HepG2 (cell line): ENCODE measurements around the gene ARHGEF16. TPM values are rescaled to one million over a fixed set of nuclear protein-coding genes. Genes with fewer than 3 reads are reported as not detected.

Experiments used
- ATAC-seq: fragments of 200-7000 bp; cut with Tn5 transposase; 3 replicates; pipeline ENCODE4 v1.9.1; 2020; ENCODE audit warnings: mild to moderate bottlenecking, moderate library complexity
- BruUV-seq: library from RNA; stranded (reverse); fragments of 400-500 nt; replicated peaks from 2 replicates; lab custom pipeline; 2021; lab: Mats Ljungman, UMichigan
- CTCF ChIA-PET: fragments of 300-600 bp; formaldehyde crosslinking; extraction: SDS; loops from one replicate; lab custom pipeline; 2021; ENCODE audit warnings: low total read pairs, inconsistent platforms, low intra/inter-chr PET ratio; lab: Yijun Ruan, JAX
- POLR2A ChIA-PET: fragments of 350-600 bp; sonication (Branson Sonifier 250); formaldehyde crosslinking; loops from one replicate; lab custom pipeline; 2020; ENCODE audit warnings: antibody characterized with exemption, inconsistent platforms; lab: Yijun Ruan, JAX
- DNase-seq: peaks from one replicate; pipeline ENCODE4 v3.0.0-alpha.2; 2015; ENCODE audit warnings: low spot score
- FAIRE-seq: peaks from 3 replicates; lab custom pipeline; 2011; peaks lifted over from hg19 to GRCh38; lab: Jason Lieb, UNC
- H2AFZ ChIP-seq: one replicate; pipeline ENCODE4 v1.6.1; 2011; ENCODE audit warnings: low read length, inconsistent platforms
- H3K27ac ChIP-seq: fragments of 300-600 bp; 3 replicates; pipeline ENCODE4 v1.8.0; 2011; ENCODE audit warnings: mixed run types, mild to moderate bottlenecking, mixed read lengths, low read length, inconsistent platforms; ENCODE audit not compliant: insufficient read depth; ENCODE audit errors: extremely low read length
- H3K27me3 ChIP-seq, 2 experiments: fragments of 200-600 bp in 1 of 2; 2 replicates in 1 of 2; 3 replicates in 1 of 2; pipeline versions ENCODE4 v1.6.0 to v1.8.0; 2011; ENCODE audit warnings: low read length in 2 of 2, mild to moderate bottlenecking in 2 of 2, moderate library complexity in 2 of 2, inconsistent platforms in 1 of 2; ENCODE audit not compliant: insufficient read depth in 2 of 2, control insufficient read depth in 1 of 2
- H3K36me3 ChIP-seq, 2 experiments: fragments of 200-600 bp in 1 of 2; replicated peaks in 1 of 2; 2 replicates in 1 of 2; 3 replicates in 1 of 2; pipeline versions ENCODE4 v1.5.1 to v1.8.0; 2011; ENCODE audit warnings: low read length in 2 of 2, inconsistent platforms in 1 of 2; ENCODE audit not compliant: insufficient read depth in 2 of 2, control insufficient read depth in 1 of 2
- H3K4me1 ChIP-seq: 2 replicates; pipeline ENCODE4 v1.5.1; 2012; ENCODE audit warnings: low read length, inconsistent platforms; ENCODE audit not compliant: insufficient read depth
- H3K4me2 ChIP-seq: 2 replicates; pipeline ENCODE4 v1.6.0; 2011; ENCODE audit warnings: low read depth, low read length, inconsistent platforms
- H3K4me3 ChIP-seq, 3 experiments: fragments of 200-600 bp in 1 of 3; sonication (generic), shearing (Covaris generic) in 1 of 3; replicated peaks in 1 of 3; 2 replicates each; pipeline ENCODE4 v1.5.1; 2011 to 2016; ENCODE audit warnings: low read length in 3 of 3, inconsistent platforms in 2 of 3, low read depth in 2 of 3, mild to moderate bottlenecking in 2 of 3, control low read depth in 1 of 3, mixed read lengths in 1 of 3; ENCODE audit not compliant: insufficient read depth in 1 of 3
- H3K79me2 ChIP-seq: one replicate; pipeline ENCODE4 v1.6.1; 2011; ENCODE audit warnings: low read length, inconsistent platforms; ENCODE audit not compliant: insufficient read depth
- H3K9ac ChIP-seq: 2 replicates; pipeline ENCODE4 v1.6.0; 2011; ENCODE audit warnings: mild to moderate bottlenecking, low read depth, low read length, inconsistent platforms; ENCODE audit not compliant: insufficient read depth
- H3K9me3 ChIP-seq: 2 replicates; pipeline ENCODE4 v1.5.1; 2012; ENCODE audit warnings: mild to moderate bottlenecking, low read length
- H4K20me1 ChIP-seq: 2 replicates; pipeline ENCODE4 v1.6.0; 2011; ENCODE audit warnings: inconsistent platforms, mild to moderate bottlenecking, low read length, moderate library complexity; ENCODE audit not compliant: insufficient read depth
- EHMT2 ChIP-seq: fragments of 200-600 bp; sonication (generic); IDR thresholded peaks from 2 replicates; pipeline ENCODE4 v1.7.0; 2017; ENCODE audit warnings: antibody characterized with exemption, low read depth, low read length, borderline replicate concordance
- MXI1 ChIP-seq: IDR thresholded peaks from 3 replicates; pipeline ENCODE4 v1.6.1; 2012; ENCODE audit warnings: low read depth, low read length, inconsistent platforms, borderline replicate concordance
- NR3C1 ChIP-seq: sonication (generic); formaldehyde crosslinking; IDR thresholded peaks from 2 replicates; pipeline ENCODE4 v1.4.0; 2020; ENCODE audit warnings: missing genetic modification reagents
- PAX8 ChIP-seq: sonication (generic); formaldehyde crosslinking; IDR thresholded peaks from 2 replicates; pipeline ENCODE4 v1.8.0; 2022; ENCODE audit warnings: mild to moderate bottlenecking, missing genetic modification reagents, borderline replicate concordance
- POLR2AphosphoS2 ChIP-seq: IDR thresholded peaks from 2 replicates; pipeline ENCODE4 v1.6.1; 2011; ENCODE audit warnings: low read depth, low read length, improper control_type of control experiment
- RBAK ChIP-seq: sonication (generic); formaldehyde crosslinking; IDR thresholded peaks from 2 replicates; pipeline ENCODE4 v1.5.1; 2020; ENCODE audit warnings: mild to moderate bottlenecking, missing genetic modification reagents
- ZNF10 ChIP-seq: sonication (generic); formaldehyde crosslinking; IDR thresholded peaks from 2 replicates; pipeline ENCODE4 v1.4.0; 2020; ENCODE audit warnings: mild to moderate bottlenecking, low read depth, missing genetic modification reagents, borderline replicate concordance
- ZNF12 ChIP-seq: sonication (generic); formaldehyde crosslinking; IDR thresholded peaks from 2 replicates; pipeline ENCODE4 v1.5.0; 2020; ENCODE audit warnings: missing genetic modification reagents
- ZNF607 ChIP-seq: sonication (generic); formaldehyde crosslinking; IDR thresholded peaks from 2 replicates; pipeline ENCODE4 v1.5.1; 2020; ENCODE audit warnings: missing genetic modification reagents, mild to moderate bottlenecking, borderline replicate concordance
- ZNF660 ChIP-seq: sonication (generic); formaldehyde crosslinking; IDR thresholded peaks from 2 replicates; pipeline ENCODE4 v1.5.1; 2020; ENCODE audit warnings: mild to moderate bottlenecking, low read depth, missing genetic modification reagents, borderline replicate concordance
- ZNF678 ChIP-seq: sonication (generic); formaldehyde crosslinking; IDR thresholded peaks from 2 replicates; pipeline ENCODE4 v1.4.0; 2020; ENCODE audit warnings: mild to moderate bottlenecking, missing genetic modification reagents
- ZNF776 ChIP-seq: sonication (generic); formaldehyde crosslinking; IDR thresholded peaks from 2 replicates; pipeline ENCODE4 v1.4.0; 2020; ENCODE audit warnings: mild to moderate bottlenecking, missing genetic modification reagents
- ZNF83 ChIP-seq: sonication (generic); formaldehyde crosslinking; IDR thresholded peaks from 2 replicates; pipeline ENCODE4 v1.4.0; 2020; ENCODE audit warnings: missing genetic modification reagents, mild to moderate bottlenecking, borderline replicate concordance
- WGBS: methylation state at CpG from one replicate; pipeline ENCODE4 v1.1.6; 2017; ENCODE audit warnings: low lambda C conversion rate; 5-methylcytosine and 5-hydroxymethylcytosine counted together
- in situ Hi-C: cut with HindIII; loops from 2 replicates; pipeline ENCODE4 v1.10.0; 2017; ENCODE audit warnings: low pct_unique_long_range_greater_than_20kb; ENCODE audit not compliant: extremely low pct_ligation_motif_present
- intact Hi-C: fragments of 100-400 bp; cut with micrococcal nuclease; formaldehyde crosslinking; loops from one replicate; pipeline ENCODE4 v1.10.0; 2022; ENCODE audit not compliant: unreplicated experiment
- polyA plus RNA-seq, 8 experiments: library from polyadenylated mRNA; depleted of rRNA in 3 of 8; stranded (reverse) in 7 of 8; unstranded in 1 of 8; fragments of >200 nt; fragmentation: Illumina TruSeq in 4 of 8; extraction: Trizol in 4 of 8; gene quantifications; 2 replicates each; pipeline versions ENCODE4 v1.2.1 to v1.2.3, GENCODE V29; 2011 to 2016; ENCODE audit warnings: low read depth in 4 of 8, missing spikeins in 1 of 8, mixed read lengths in 1 of 8; ENCODE audit not compliant: insufficient read depth in 1 of 8
- total RNA-seq, 5 experiments: library from RNA; depleted of rRNA; stranded (reverse); fragments of >200 nt; fragmentation: Illumina TruSeq; extraction: Trizol; gene quantifications; 2 replicates each; pipeline ENCODE4 v1.2.3, GENCODE V29; 2016; ENCODE audit warnings: low read depth in 1 of 5
- TF ChIP-seq, protein P1 (sequence below), 2 experiments: sonication (generic) in 1 of 2; formaldehyde crosslinking in 1 of 2; IDR thresholded peaks; 2 replicates each; pipeline versions ENCODE4 v1.6.1 to v1.9.0; 2014 to 2022; ENCODE audit warnings: antibody characterized with exemption in 1 of 2, borderline replicate concordance in 1 of 2, inconsistent platforms in 1 of 2, low read depth in 1 of 2, missing genetic modification reagents in 1 of 2
- TF ChIP-seq, protein P2 (sequence below): IDR thresholded peaks from 2 replicates; pipeline ENCODE4 v1.6.1; 2018; ENCODE audit warnings: missing genetic modification reagents, mild to moderate bottlenecking, missing compliant biosample characterization
- TF ChIP-seq, protein P3 (sequence below): sonication (generic); formaldehyde crosslinking; conservative IDR thresholded peaks from 2 replicates; pipeline ENCODE4 v1.4.0; 2020; ENCODE audit warnings: missing genetic modification reagents

Gene ARHGEF16
- total and polyA plus RNA-seq, 2 of the 13 experiments (the other 11 are each of a cell fraction or from before 2014, with no cell fraction given) = 20.3 to 39.9 TPM

DNA sequence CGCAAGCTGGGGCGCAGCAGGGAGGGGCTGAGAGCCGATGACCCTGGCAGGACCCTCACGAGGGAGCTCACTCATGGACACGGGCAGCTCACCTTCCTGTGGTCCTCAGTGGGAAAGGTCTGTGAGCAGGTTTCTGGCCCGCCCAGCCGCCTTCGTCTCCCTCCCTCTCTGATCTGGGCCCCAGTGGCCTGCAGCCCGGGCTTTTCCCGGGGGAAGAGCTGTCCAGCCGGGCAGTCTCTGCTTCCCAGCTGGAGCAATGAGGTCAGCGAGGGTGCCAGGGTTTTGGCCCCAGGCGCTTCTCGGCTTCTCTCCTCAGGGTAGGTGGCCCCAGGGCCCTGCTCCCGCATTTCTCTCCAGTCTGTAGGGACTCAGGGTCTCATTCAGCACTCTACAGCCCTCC, 22.2 kb upstream of the ARHGEF16 start (continued):
- no peak for TF ChIP-seq RBAK (CRISPR knock-in tag)
- TF ChIP-seq NR3C1 = no peak
- TF ChIP-seq, all 625 proteins: peak for 0

DNA sequence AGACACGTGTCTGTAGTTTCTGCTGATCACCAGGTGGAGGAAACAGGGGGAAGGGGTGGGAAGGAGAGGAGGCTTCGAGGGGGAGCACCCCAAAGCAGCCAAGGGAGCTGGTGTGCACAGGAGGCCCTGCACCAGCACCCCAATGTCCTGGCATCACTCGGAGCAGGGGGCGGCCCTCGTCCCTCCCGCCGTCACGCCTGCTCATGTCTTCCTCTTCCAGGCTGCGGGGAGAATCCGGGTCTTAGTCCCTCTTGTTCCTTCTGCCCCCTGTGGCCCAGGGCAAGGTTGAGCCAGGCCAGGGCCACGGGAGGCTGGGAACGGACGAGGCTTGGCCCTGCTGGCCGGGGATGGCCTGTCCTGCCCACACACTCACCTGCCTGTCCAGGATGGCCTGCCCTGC, 21.4 kb upstream of the ARHGEF16 start:
- Histone ChIP-seq H3K4me3 (no peak overlapping the region), H3K9me3 (no peaks in the 10 kb centered on the region), H3K27me3 (peaks cover 10 to 41% of the 10 kb centered on the region in 2 experiments), H4K20me1 (no peaks in the 10 kb centered on the region), H3K9ac (no peak overlapping the region), H3K79me2 (no peaks in the 10 kb centered on the region), H3K27ac (no peak overlapping the region), H3K4me1 (peaks cover 9% of the 10 kb centered on the region; the same call in 1 of the 2 replicates), H3K4me2 (no peak overlapping the region), H2AFZ (no peak overlapping the region), H3K36me3 (no peaks in the 10 kb centered on the region)
- intact Hi-C loops = no loop called here
- no TSS peak for BruUV-seq
- no peak for ATAC-seq
- TF ChIP-seq, protein P1, sequence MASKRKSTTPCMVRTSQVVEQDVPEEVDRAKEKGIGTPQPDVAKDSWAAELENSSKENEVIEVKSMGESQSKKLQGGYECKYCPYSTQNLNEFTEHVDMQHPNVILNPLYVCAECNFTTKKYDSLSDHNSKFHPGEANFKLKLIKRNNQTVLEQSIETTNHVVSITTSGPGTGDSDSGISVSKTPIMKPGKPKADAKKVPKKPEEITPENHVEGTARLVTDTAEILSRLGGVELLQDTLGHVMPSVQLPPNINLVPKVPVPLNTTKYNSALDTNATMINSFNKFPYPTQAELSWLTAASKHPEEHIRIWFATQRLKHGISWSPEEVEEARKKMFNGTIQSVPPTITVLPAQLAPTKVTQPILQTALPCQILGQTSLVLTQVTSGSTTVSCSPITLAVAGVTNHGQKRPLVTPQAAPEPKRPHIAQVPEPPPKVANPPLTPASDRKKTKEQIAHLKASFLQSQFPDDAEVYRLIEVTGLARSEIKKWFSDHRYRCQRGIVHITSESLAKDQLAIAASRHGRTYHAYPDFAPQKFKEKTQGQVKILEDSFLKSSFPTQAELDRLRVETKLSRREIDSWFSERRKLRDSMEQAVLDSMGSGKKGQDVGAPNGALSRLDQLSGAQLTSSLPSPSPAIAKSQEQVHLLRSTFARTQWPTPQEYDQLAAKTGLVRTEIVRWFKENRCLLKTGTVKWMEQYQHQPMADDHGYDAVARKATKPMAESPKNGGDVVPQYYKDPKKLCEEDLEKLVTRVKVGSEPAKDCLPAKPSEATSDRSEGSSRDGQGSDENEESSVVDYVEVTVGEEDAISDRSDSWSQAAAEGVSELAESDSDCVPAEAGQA (IDR thresholded peaks at IDR 0.05; ENCODE audit: low read depth) = no peak
- TF ChIP-seq, protein P1 (CRISPR knock-in tag; IDR thresholded peaks at IDR 0.05; ENCODE audit: borderline replicate concordance) = no peak
- TF ChIP-seq EHMT2 (no peak), ZNF776 (CRISPR knock-in tag) (no peak), ZNF83 (CRISPR knock-in tag) (no peak), ZNF10 (CRISPR knock-in tag) (no peak), ZNF678 (CRISPR knock-in tag) (no peak), ZNF660 (CRISPR knock-in tag) (no peak), MXI1 (no peak), PAX8 (no peak), ZNF12 (CRISPR knock-in tag) (no peak), POLR2AphosphoS2 (no peak), ZNF607 (no peak)
- TF ChIP-seq, protein P2, sequence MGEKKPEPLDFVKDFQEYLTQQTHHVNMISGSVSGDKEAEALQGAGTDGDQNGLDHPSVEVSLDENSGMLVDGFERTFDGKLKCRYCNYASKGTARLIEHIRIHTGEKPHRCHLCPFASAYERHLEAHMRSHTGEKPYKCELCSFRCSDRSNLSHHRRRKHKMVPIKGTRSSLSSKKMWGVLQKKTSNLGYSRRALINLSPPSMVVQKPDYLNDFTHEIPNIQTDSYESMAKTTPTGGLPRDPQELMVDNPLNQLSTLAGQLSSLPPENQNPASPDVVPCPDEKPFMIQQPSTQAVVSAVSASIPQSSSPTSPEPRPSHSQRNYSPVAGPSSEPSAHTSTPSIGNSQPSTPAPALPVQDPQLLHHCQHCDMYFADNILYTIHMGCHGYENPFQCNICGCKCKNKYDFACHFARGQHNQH = no peak
- TF ChIP-seq, protein P3, sequence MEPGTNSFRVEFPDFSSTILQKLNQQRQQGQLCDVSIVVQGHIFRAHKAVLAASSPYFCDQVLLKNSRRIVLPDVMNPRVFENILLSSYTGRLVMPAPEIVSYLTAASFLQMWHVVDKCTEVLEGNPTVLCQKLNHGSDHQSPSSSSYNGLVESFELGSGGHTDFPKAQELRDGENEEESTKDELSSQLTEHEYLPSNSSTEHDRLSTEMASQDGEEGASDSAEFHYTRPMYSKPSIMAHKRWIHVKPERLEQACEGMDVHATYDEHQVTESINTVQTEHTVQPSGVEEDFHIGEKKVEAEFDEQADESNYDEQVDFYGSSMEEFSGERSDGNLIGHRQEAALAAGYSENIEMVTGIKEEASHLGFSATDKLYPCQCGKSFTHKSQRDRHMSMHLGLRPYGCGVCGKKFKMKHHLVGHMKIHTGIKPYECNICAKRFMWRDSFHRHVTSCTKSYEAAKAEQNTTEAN = no peak
- CTCF ChIA-PET = no interaction called here
- 70% methylated on average over 9 of the region's 14 CpGs for WGBS
- FAIRE-seq = no peak
- in situ Hi-C loops = no loop called here
- POLR2A ChIA-PET = no interaction called here
- no peak for DNase-seq
